ENCODE results near the gene ZNF30.

DNA sequence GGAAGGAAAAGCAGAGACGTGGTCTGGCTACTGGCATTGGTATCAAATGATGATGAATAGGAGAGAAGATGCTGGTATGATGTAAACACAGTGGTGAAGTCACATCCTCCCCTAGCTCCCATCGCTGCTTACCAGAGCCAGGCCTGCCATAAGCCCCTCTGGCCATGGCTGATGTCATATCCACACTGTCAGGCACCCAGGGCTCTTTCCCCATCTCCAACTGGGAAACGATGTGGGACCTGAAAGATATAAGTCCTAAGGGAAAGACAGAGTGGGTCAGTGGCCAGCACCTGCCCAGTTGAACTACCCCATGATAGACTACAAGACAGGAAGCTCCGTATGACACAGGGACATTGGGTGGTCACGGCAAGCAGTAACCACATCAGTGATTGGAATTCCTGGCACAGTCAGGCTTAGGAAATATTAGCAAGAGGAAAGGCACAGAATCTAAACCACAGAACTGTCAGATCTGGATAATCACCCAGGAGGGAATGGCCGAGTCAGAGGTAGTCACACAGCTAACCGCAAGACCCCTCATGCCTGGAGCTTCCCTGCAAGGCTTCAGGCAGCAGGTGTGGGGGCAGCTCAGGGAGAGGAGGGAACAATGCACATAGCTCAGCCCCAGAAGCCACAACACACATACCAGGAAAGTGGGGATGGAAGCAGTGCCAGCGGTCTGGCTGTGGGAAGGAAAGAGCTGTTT, 33.6 kb downstream of the ZNF30 start:
- TF ChIP-seq EZH2 (IDR thresholded peaks at IDR 0.05) (no peak), CTCF (IDR thresholded peaks at IDR 0.05) (no peak), EZH2phosphoT487 (IDR thresholded peaks at IDR 0.05) (no peak)

Data from neural progenitor cell (in vitro differentiated cells).